GM08714 (cell line): ENCODE measurements around the gene DNAAF3.

Source experiments
- H3K4me3 ChIP-seq: fragments of 200-500 bp; sonication (Bioruptor generic); 2 replicates; pipeline ENCODE4 v1.5.1; 2014; ENCODE audit warnings: mild to moderate bottlenecking, low read length, inconsistent platforms
- ZNF274 ChIP-seq: IDR thresholded peaks from 2 replicates; pipeline ENCODE4 v1.6.1; 2012; ENCODE audit warnings: mild to moderate bottlenecking, low read depth, low read length

DNAAF3 gene

DNA sequence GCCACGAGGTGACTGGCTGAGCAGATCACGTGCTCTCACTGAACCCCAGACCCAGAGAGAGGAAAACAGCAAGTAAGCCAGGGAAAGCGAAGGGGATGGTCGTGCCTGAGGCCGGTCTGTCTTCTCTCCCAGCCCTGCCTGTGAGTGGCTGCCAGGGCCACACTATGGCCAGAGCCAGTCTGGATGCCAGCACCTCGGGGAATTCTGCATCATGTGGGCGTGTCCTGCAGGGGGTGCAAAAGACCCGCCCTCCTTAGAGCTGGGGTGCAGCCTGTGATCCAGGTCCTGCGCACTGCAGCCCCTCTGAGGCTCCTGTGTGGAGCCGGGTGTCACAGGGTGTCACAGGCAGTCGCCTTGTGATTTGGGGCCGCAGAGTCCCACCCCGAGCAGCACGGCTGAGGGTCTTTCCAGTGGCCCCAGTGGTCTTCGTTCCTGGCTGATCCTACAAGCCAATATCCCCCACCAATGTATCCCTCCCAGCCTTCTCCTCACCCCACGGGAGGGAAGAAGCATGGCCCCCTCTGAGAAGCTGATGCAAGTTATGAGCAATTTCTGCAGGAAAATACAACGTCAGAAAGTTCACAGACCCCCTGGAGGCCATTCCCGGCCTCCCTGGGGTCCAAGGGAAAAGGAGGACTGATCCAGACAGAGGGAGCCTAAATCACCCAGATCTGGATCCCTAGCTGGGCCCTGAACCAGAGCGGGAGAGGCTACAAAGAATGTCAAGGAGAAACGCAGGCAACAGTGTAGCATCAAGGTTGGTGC lies 56.7 kb downstream of the DNAAF3 start:
- no peak overlapping the region for H3K4me3 ChIP-seq
- no peak for TF ChIP-seq ZNF274
